Measurements from ENCODE around the gene RAB25.
A peak's percentile ranks its signal among the peaks of the same experiment; 100 is the strongest.

The RAB25 gene

GRCh38 chr1:156113282-156113950, 52.5 kb downstream of the RAB25 start (continued):
- TF ChIP-seq GLI2 (tag by site-specific recombination; IDR thresholded peaks at IDR 0.05; ENCODE audit: borderline replicate concordance, low read depth) (no peak), PBX3 (CRISPR knock-in tag; IDR thresholded peaks at IDR 0.05) (no peak), ZNF155 (tag by site-specific recombination; IDR thresholded peaks at IDR 0.05) (no peak), KLF10 (tag by site-specific recombination; IDR thresholded peaks at IDR 0.05) (no peak), PATZ1 (tag by site-specific recombination; IDR thresholded peaks at IDR 0.05) (peak; percentile 38; the same call in 1 of the 2 replicates), ZNF639 (tag by site-specific recombination; IDR thresholded peaks at IDR 0.05) (no peak), ZBTB17 (tag by site-specific recombination; IDR thresholded peaks at IDR 0.05) (peak; percentile 31; the same call in 1 of the 2 replicates), GLIS1 (tag by site-specific recombination; IDR thresholded peaks at IDR 0.05) (peak; percentile 79), ZNF768 (tag by site-specific recombination; IDR thresholded peaks at IDR 0.05) (no peak), ZNF366 (tag by site-specific recombination; conservative IDR thresholded peaks at IDR 0.05) (0 out of 2 replicates have a peak, but pooled peaks have one; percentile 18), ZNF114 (tag by site-specific recombination; IDR thresholded peaks at IDR 0.05) (no peak), ZNF521 (tag by site-specific recombination; IDR thresholded peaks at IDR 0.05) (no peak)

GRCh38 chr1:156114101-156114918, 53.4 kb downstream of the RAB25 start, which contains the start of gene LMNA:
Gene LMNA (plus strand): TSS chr1:156114711. CDS start chr1:156114919, 208 bp downstream.
- Histone ChIP-seq H3K9me3 (ENCODE audit: control insufficient read depth, insufficient read depth, low read depth, low read length) (no peaks in the 10 kb centered on the region), H3K27ac (ENCODE audit: extremely low read depth, low read depth, low read length) (peak within 1 kb of the TSS; percentile 66; the same call in 1 of the 2 replicates), H3K4me1 (ENCODE audit: control insufficient read depth, insufficient read depth, low read length) (peaks cover 4% of the 10 kb centered on the region), H3K36me3 (ENCODE audit: control insufficient read depth in 2 of 2, insufficient read depth in 1 of 2, low read length in 2 of 2) (no peaks in the 10 kb centered on the region; a peak in 1 of 3 replicates), H3K4me3 (ENCODE audit: low read depth, low read length) (peak within 1 kb of the TSS; percentile 69)
- ChIA-PET POLR2A (interaction anchor here (0.6 to 5.5 kb wide), 7 partner anchors 9 to 98 kb away, joined by 4 to 63 read pairs (median 9); partner anchors contain the start of genes PMF1 and SLC25A44), CTCF (interaction anchor here (1.3 to 25.6 kb wide), 4 partner anchors 12 to 30 kb away, joined by 5 to 1029 read pairs (median 32); no protein-coding TSS in a partner anchor)
- TF ChIP-seq FEZF1 (tag by site-specific recombination; IDR thresholded peaks at IDR 0.05) (no peak), TRIM28 (IDR thresholded peaks at IDR 0.05; ENCODE audit: borderline replicate concordance, low read length) (no peak), ZNF768 (tag by site-specific recombination; IDR thresholded peaks at IDR 0.05) (no peak), ZFP69B (tag by site-specific recombination; IDR thresholded peaks at IDR 0.05) (peak; percentile 99), HOXA7 (CRISPR knock-in tag; IDR thresholded peaks at IDR 0.05; ENCODE audit: borderline replicate concordance) (no peak), ZNF112 (tag by site-specific recombination; IDR thresholded peaks at IDR 0.05) (no peak), ZNF670 (tag by site-specific recombination; IDR thresholded peaks at IDR 0.05; ENCODE audit: low read depth) (no peak), SETDB1 (IDR thresholded peaks at IDR 0.05; ENCODE audit: insufficient read length, low read length) (no peak), ZNF654 (tag by site-specific recombination; IDR thresholded peaks at IDR 0.05; ENCODE audit: low read depth) (no peak), CTCF (tag by site-specific recombination; IDR thresholded peaks at IDR 0.05) (peak; percentile 1; the same call in 1 of the 2 replicates), ZNF302 (tag by site-specific recombination; IDR thresholded peaks at IDR 0.05; ENCODE audit: low read depth) (no peak), GLI2 (tag by site-specific recombination; IDR thresholded peaks at IDR 0.05; ENCODE audit: borderline replicate concordance, low read depth) (no peak), ZNF350 (tag by site-specific recombination; IDR thresholded peaks at IDR 0.05) (no peak), ZBTB7A (tag by site-specific recombination; IDR thresholded peaks at IDR 0.05; ENCODE audit: low read depth) (peak; percentile 95), ZNF274 (IDR thresholded peaks at IDR 0.05; ENCODE audit: low read length) (no peak), ZNF274 (tag by site-specific recombination; IDR thresholded peaks at IDR 0.05; ENCODE audit: borderline replicate concordance) (no peak), SCRT2 (tag by site-specific recombination; IDR thresholded peaks at IDR 0.05) (peak; percentile 24; the same call in 1 of the 2 replicates), OSR2 (tag by site-specific recombination; IDR thresholded peaks at IDR 0.05) (peak; percentile 29), ZNF529 (tag by site-specific recombination; IDR thresholded peaks at IDR 0.05; ENCODE audit: insufficient replicate concordance) (no peak)

Data from HEK293 (cell line).